ENCODE results near the gene AGAP1. TPM values are rescaled to one million over a fixed set of nuclear protein-coding genes. Genes with fewer than 3 reads are reported as not detected.

AGAP1 gene
- total RNA-seq, 4 donors from 2014 or later, result 5.3 to 30.6 (median 19.2) TPM

DNA sequence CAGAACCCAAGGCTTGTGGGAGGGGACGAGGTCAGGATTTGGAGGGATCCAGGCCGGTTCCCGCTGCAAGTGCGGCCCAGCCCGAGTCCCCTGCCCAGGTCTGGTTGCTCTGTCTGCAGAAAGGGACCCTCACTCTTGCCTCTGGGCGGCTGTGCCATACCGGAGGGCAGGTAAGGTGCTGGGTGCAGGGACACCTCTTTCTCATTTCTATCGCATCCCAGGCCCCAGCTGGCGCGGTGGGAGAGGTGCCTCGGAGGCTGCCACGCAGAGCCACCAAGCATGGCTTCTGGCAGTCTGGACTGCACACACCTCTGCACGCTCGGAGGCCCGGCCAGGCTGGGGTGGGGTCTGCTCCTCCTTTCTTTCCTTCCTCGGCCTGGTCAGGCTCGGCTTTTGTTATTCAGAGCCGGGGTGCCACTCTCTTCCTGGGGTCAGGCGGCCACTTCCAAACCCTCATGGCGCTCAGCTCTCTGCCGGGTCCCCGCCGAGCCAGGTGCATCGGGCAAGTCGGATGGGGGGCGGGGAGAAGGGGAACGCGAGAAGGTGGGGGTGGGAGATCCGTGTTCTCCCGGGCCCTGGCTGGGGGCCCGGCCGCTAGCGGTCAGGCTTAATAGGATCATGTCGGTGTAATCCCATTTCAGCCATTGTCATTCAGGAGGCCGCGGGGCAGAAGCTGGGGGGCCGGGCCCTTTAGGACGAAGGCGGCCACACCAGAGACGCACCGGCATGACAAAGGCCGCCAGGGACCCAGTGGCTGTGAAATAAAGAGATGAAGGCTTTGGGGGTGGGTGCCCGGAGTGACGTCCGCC, 665.3 kb downstream of the AGAP1 start:
- H3K9me3 ChIP-seq, result no peaks in the 10 kb centered on the region
- H3K4me1 ChIP-seq, result peaks cover 0 to 9% of the 10 kb centered on the region in 2 donors
- no peak for DNase-seq
- H3K27ac ChIP-seq, result no peak overlapping the region
- H3K27me3 ChIP-seq, result peaks cover 5 to 39% of the 10 kb centered on the region in 2 donors
- TF ChIP-seq, protein P1, sequence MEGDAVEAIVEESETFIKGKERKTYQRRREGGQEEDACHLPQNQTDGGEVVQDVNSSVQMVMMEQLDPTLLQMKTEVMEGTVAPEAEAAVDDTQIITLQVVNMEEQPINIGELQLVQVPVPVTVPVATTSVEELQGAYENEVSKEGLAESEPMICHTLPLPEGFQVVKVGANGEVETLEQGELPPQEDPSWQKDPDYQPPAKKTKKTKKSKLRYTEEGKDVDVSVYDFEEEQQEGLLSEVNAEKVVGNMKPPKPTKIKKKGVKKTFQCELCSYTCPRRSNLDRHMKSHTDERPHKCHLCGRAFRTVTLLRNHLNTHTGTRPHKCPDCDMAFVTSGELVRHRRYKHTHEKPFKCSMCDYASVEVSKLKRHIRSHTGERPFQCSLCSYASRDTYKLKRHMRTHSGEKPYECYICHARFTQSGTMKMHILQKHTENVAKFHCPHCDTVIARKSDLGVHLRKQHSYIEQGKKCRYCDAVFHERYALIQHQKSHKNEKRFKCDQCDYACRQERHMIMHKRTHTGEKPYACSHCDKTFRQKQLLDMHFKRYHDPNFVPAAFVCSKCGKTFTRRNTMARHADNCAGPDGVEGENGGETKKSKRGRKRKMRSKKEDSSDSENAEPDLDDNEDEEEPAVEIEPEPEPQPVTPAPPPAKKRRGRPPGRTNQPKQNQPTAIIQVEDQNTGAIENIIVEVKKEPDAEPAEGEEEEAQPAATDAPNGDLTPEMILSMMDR (IDR thresholded peaks at IDR 0.05), result no peak
- TF ChIP-seq POLR2A (IDR thresholded peaks at IDR 0.05), result no peak
- H3K4me3 ChIP-seq, result no peak overlapping the region
- intact Hi-C loops (cut with DNase I; ENCODE audit: low total_unique reads), result no loop called here
- no peaks in the 10 kb centered on the region for H3K36me3 ChIP-seq

DNA sequence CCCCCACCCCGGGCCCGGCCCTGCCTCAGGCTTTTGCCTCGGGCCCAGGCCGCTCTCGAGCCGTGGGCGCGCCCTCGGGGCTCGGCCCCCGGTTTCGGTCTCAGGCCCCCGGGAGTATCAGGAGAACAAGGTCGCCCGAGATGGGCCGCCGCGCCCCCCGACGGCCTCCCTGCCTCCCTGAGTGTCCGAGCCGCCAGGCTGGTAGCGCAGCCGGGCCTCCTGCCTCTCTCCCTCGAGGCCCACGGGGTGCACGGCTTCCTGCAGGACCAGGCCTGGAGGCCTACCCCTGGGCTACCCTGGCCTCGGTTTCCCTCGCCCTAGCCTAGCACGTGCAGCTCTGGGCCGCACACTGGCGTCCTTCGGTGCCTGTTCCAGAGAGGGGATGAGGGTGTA, 665.9 kb downstream of the AGAP1 start:
- H3K36me3 ChIP-seq, result no peaks in the 10 kb centered on the region
- DNase-seq, result no peak
- H3K4me3 ChIP-seq, result no peak overlapping the region
- no peak overlapping the region for H3K27ac ChIP-seq
- peaks cover 10 to 45% of the 10 kb centered on the region in 2 donors for H3K27me3 ChIP-seq
- H3K4me1 ChIP-seq, result peaks cover 0 to 15% of the 10 kb centered on the region in 2 donors
- intact Hi-C loops (cut with DNase I; ENCODE audit: low total_unique reads), result no loop called here
- no peak for TF ChIP-seq POLR2A (IDR thresholded peaks at IDR 0.05)
- TF ChIP-seq, protein P1 (IDR thresholded peaks at IDR 0.05), result no peak
- H3K9me3 ChIP-seq, result no peaks in the 10 kb centered on the region

DNA sequence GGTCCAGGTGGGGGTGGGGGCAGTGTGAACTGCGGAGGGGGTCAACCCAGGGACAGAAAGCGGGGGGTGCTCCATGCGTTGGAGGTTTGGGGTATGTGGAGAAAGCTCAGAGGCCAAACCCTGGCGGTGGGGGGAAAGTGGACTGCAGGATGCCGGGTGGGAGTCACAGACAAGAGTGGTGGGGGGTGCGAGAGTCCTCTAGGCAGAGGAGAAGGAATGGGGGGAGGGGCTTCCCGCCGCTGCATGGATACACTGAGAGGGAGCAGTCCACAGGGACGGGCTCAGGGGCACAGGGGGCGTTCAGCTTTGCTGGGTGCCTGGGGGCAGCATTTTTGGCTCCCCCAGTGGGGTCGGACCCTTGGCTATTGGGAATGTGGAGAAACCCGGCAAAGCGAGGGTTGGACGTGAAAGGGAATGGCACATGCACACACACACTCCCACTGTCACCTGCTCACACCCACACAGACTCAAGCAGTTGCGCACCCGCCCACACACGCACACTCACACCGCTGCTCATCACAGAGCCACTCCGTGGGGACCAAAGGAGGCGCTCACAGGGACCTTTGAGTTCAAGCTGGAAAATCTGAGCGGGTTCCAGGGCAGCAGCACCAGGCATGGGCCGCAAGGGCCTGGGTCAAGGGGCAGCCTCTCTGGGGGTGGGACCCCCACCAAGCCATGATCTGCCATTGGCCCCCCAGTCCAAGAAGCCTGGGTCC, 666.7 kb downstream of the AGAP1 start:
- no peak for DNase-seq
- Histone ChIP-seq H3K4me3 (no peak overlapping the region), H3K4me1 (peaks cover 0 to 17% of the 10 kb centered on the region in 2 donors), H3K27me3 (peaks cover 11 to 52% of the 10 kb centered on the region in 2 donors), H3K9me3 (no peaks in the 10 kb centered on the region), H3K36me3 (no peaks in the 10 kb centered on the region), H3K27ac (no peak overlapping the region)
- TF ChIP-seq POLR2A (IDR thresholded peaks at IDR 0.05), result no peak
- TF ChIP-seq, protein P1 (IDR thresholded peaks at IDR 0.05), result no peak
- intact Hi-C loops (cut with DNase I; ENCODE audit: low total_unique reads), result no loop called here

DNA sequence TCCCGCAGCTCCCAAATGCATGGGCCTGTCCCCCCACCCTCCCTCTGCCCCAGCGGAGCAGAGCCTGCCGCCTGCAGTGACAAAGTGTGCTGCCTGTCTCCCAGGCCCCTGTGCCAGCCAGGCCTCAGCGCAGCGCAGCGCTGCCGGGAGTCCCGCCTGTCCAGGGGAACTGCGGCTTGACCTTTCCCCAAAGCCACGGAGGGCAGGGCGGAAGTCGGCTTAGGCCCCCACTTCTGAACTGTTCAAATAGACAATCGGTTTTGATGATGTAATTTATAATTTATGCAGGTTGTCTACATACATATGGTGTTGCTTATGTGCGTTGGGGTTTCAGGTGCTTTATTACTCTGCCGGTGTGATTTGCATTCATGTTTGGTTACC, 667.2 kb downstream of the AGAP1 start:
- DNase-seq, result no peak
- intact Hi-C loops (cut with DNase I; ENCODE audit: low total_unique reads), result no loop called here
- TF ChIP-seq POLR2A (IDR thresholded peaks at IDR 0.05), result no peak
- TF ChIP-seq, protein P1 (IDR thresholded peaks at IDR 0.05), result no peak
- Histone ChIP-seq H3K9me3 (no peaks in the 10 kb centered on the region), H3K4me1 (peaks cover 0 to 18% of the 10 kb centered on the region in 2 donors), H3K27ac (no peak overlapping the region), H3K4me3 (no peak overlapping the region), H3K36me3 (no peaks in the 10 kb centered on the region), H3K27me3 (peaks cover 17 to 58% of the 10 kb centered on the region in 2 donors)

DNA sequence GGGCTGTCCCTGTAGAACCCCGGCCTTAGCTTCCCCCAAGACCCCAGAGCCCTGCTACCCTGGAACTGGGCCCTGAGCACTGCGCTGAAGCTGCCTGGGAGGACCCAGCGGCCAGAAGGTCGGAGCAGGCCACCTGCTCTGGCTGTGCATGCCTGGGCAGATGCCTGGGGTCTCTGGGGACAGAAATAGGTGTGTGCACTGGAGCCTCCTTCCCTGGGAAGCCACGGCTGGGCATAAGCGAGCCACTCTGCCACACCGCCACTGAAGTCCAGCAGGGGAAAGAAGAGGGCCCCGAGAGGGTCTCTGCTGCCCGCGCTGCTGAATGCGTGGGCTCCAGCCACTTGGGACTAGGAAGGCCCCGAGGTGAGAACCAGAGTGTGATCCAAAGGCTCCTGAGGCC, 667.7 kb downstream of the AGAP1 start:
- Histone ChIP-seq H3K9me3 (no peaks in the 10 kb centered on the region), H3K27ac (no peak overlapping the region), H3K4me1 (peaks cover 0 to 22% of the 10 kb centered on the region in 2 donors), H3K36me3 (no peaks in the 10 kb centered on the region), H3K27me3 (peaks cover 18 to 62% of the 10 kb centered on the region in 2 donors), H3K4me3 (no peak overlapping the region)
- intact Hi-C loops (cut with DNase I; ENCODE audit: low total_unique reads), result no loop called here
- DNase-seq, result no peak
- TF ChIP-seq, protein P1 (IDR thresholded peaks at IDR 0.05), result no peak
- no peak for TF ChIP-seq POLR2A (IDR thresholded peaks at IDR 0.05)

Measured in uterus (tissue), 4 donors.